Esophagus muscularis mucosa (tissue), 3 donors: ENCODE measurements around the gene MEF2D.

Source experiments
- POLR2A ChIP-seq: fragments of 450-650 bp; IDR thresholded peaks from one replicate; pipeline ENCODE4 v1.6.1; 2017; ENCODE audit warnings: antibody characterized with exemption, moderate library complexity, mild to moderate bottlenecking, low read depth
- POLR2AphosphoS5 ChIP-seq, 2 donors: sonication (generic); formaldehyde crosslinking; IDR thresholded peaks; one replicate each; pipeline ENCODE4 v1.6.1; 2017; ENCODE audit warnings: antibody characterized with exemption in 2 of 2
- TF ChIP-seq, protein P1 (sequence below), 3 experiments: fragments of 200-600 bp in 2 of 3; fragments of 450-650 bp in 1 of 3; sonication (generic) in 2 of 3; IDR thresholded peaks; one replicate each; pipeline ENCODE4 v1.5.1; 2017 to 2019; ENCODE audit warnings: antibody characterized with exemption in 3 of 3, mild to moderate bottlenecking in 2 of 3, moderate library complexity in 1 of 3

DNA sequence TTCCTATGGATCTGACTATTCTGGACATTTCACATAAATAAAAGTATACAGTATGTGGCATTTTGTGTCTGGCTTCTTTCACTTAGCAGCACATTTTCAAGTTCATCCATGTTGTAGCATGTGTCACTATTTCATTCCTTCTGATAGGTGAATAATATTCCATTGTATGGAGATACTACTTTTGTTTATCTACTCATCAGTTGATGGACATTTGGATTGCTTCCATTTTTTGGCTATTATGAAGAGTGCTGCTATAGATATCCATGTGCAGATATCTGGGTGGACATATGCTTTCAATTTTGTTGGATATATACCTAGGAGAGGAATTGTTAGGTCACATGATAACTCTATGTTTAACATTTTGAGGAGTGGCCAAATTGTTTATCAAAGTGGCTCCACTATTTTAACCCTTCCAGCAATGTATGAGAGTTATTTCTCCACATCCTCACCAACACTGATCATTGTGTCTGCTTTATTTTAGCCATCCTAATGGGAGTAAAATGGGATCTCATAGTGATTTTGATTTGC lies 21.9 kb upstream of the MEF2D start:
- TF ChIP-seq, protein P1, sequence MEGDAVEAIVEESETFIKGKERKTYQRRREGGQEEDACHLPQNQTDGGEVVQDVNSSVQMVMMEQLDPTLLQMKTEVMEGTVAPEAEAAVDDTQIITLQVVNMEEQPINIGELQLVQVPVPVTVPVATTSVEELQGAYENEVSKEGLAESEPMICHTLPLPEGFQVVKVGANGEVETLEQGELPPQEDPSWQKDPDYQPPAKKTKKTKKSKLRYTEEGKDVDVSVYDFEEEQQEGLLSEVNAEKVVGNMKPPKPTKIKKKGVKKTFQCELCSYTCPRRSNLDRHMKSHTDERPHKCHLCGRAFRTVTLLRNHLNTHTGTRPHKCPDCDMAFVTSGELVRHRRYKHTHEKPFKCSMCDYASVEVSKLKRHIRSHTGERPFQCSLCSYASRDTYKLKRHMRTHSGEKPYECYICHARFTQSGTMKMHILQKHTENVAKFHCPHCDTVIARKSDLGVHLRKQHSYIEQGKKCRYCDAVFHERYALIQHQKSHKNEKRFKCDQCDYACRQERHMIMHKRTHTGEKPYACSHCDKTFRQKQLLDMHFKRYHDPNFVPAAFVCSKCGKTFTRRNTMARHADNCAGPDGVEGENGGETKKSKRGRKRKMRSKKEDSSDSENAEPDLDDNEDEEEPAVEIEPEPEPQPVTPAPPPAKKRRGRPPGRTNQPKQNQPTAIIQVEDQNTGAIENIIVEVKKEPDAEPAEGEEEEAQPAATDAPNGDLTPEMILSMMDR (IDR thresholded peaks at IDR 0.05), result no peak
- no peak for TF ChIP-seq POLR2A
- no peak for TF ChIP-seq POLR2AphosphoS5 (IDR thresholded peaks at IDR 0.05)
